GM12801 (cell line): ENCODE measurements around the gene AMBRA1.

Experiments used
- CTCF ChIP-seq: IDR thresholded peaks from one replicate; pipeline ENCODE4 v1.5.1; 2011; ENCODE audit warnings: control low read depth; ENCODE audit not compliant: insufficient read length; ENCODE audit errors: extremely low read depth

Gene AMBRA1, protein sequence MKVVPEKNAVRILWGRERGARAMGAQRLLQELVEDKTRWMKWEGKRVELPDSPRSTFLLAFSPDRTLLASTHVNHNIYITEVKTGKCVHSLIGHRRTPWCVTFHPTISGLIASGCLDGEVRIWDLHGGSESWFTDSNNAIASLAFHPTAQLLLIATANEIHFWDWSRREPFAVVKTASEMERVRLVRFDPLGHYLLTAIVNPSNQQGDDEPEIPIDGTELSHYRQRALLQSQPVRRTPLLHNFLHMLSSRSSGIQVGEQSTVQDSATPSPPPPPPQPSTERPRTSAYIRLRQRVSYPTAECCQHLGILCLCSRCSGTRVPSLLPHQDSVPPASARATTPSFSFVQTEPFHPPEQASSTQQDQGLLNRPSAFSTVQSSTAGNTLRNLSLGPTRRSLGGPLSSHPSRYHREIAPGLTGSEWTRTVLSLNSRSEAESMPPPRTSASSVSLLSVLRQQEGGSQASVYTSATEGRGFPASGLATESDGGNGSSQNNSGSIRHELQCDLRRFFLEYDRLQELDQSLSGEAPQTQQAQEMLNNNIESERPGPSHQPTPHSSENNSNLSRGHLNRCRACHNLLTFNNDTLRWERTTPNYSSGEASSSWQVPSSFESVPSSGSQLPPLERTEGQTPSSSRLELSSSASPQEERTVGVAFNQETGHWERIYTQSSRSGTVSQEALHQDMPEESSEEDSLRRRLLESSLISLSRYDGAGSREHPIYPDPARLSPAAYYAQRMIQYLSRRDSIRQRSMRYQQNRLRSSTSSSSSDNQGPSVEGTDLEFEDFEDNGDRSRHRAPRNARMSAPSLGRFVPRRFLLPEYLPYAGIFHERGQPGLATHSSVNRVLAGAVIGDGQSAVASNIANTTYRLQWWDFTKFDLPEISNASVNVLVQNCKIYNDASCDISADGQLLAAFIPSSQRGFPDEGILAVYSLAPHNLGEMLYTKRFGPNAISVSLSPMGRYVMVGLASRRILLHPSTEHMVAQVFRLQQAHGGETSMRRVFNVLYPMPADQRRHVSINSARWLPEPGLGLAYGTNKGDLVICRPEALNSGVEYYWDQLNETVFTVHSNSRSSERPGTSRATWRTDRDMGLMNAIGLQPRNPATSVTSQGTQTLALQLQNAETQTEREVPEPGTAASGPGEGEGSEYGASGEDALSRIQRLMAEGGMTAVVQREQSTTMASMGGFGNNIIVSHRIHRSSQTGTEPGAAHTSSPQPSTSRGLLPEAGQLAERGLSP (N-terminal part only)

DNA sequence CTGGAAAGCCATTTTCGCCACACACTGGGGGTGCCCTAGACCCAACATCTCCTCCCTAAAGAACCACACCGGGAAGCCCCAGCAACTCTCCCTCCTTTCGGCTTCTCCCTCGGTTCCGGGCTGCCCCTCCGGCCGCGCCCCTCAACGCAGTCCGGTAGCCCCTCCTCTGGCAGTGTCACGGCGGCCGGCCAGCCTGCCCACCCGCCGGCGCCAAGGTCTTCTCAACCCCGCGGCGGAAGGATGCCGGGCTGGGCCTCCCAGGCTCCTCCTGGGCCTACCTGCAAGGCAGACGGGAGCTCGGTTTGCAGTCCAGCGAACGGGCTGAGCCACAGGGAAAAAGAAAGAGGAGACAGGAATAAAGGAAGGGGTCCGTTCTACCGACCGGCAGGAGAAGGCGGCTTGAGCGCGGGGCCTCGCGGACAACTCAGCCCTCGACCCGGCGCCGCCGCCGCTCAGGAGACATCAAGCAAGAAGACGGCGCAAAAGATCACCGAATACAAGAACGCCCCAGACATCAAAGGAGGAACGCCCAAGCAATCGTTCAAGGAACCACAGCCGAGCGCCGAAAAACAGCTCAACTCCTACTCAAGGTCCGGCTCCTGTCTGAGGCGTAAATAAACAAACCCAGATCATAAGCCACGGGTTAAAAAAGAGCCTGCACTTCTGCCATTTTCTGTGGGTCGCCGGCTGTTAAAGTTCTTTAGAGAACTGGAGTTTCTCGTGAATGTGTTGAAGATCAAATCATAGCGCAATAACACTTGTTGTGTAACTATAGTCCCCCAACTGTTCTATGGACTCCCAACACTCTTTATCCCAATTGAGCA lies at the start of gene AMBRA1:
Gene AMBRA1, minus strand, starts transcription at position 474 of the 824 bp plus-strand sequence. CDS start 45,643 bp downstream, outside the sequence.
- TF ChIP-seq CTCF: no peak

GRCh38 chr11:46643531-46643930 lies 49.7 kb upstream of the AMBRA1 start:
- no peak for TF ChIP-seq CTCF

GRCh38 chr11:46642627-46643335 lies 49.0 kb upstream of the AMBRA1 start:
- TF ChIP-seq CTCF: no peak

DNA sequence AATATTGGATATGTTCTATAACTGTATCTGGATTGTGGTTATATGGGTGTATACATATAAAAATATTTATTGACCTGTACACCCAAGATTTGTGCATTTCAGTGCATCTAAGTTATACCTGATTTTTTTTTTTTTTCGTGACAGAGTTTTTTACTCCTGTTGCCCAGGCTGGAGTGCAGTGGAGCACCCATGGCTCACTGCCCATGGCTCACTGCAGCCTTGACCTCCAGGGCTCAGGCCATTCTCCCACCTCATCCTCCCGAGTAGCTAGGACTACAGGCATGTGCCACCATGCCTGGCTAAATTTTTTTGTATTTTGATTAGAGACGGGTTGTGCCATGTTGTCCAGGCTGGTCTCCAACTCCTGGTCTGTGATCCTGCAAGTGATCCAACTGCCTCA lies 47.8 kb upstream of the AMBRA1 start:
- TF ChIP-seq CTCF: no peak

- TF ChIP-seq CTCF: no peak
Measured at GRCh38 chr11:46640036-46640788, 46.4 kb upstream of the AMBRA1 start.
